GM21381 (cell line): Measurements from ENCODE around the gene LOXL4.

Source experiments
- ATAC-seq: cut with Tn5 transposase; IDR thresholded peaks from one replicate; pipeline ENCODE4 v1.9.1; 2021; ENCODE audit warnings: mild to moderate bottlenecking, moderate library complexity; ENCODE audit not compliant: unreplicated experiment

Gene LOXL4

DNA sequence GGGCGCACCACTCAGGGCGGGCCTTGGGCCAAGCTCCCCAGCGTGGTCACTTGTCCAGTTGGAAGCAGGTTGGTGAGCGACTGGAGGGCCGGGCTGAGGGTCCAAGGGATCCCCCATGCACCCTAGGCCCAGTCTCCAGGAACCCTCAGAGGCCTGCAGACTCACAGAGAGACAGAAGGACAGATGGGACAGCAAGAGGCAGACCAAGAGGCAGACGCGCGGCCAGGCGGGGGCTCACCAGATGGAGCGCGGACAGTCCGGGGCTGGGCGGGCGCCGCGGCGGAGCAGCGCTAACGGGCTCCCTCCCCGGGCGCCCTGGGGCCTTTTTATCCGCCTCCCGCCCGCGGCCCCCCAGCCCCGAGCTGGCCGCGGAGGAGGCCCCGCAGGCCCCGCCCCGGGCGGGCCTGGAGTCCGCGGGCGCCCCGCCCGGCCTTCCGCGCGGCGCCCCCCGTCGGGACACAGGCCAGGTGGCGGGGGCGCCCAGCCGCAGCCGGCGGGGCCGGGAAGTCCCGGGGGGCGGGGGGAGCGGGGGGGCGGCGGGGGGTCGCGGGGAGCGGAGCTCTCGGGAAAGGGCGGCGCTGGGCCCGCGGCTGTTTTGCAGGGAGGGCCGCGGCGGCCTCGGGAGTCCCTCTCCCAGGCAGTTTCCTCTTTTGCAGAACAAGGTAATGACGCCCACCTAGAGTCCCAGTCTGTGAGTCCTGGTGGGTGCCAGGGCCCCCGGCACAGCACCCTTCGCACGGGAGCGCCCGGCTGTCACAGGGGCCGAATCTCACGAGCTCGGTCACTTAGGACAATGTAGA, at the start of gene LOXL4:
Gene LOXL4 (minus strand): TSS at position 301 of the 800 bp plus-strand sequence. CDS start 5,175 bp downstream, outside the sequence.
- ATAC-seq: no peak

- ATAC-seq: no peak
Observed at GRCh38 chr10:98316661-98317060, 48.7 kb upstream of the LOXL4 start.

DNA sequence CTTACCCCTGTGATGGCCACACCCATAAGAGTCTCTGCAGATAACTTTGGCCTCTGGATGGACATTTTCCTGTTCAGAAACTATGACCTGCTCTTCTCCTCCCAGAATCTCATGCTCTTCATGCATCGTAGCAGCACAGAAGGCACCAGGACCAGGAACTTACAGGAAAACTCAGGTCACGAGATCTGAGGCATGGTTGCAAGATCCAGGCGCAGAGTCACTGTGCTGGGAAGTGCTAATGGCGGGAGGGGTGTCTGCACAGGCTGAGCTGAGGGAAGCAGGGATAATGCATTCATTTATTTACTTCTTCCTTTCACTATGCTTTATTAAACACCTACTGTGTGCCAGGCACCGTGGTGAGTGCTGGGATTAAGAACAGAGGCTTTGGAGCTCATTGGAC, 48.2 kb upstream of the LOXL4 start:
- no peak for ATAC-seq

- no peak for ATAC-seq
Observed at GRCh38 chr10:98314532-98315284, 46.7 kb upstream of the LOXL4 start.

DNA sequence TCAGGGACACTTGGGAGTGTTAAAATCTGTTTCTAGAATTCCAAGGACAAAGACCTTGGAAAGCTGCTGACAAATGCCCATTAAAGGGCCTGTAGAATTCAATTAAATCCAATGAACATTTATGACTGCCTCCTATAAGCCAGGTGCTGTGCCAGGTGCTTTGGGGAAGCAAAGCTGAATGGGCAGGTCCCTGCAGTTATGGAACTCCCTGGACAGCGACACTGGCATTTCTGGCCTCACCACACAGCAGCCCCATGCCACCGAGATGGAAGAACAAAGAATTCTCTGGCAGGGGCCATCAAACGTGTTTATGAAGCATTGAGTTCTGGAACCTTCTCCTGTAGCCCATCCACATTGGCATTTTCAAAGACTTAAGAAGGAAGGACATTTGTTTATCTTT, 45.6 kb upstream of the LOXL4 start:
- ATAC-seq: no peak

DNA sequence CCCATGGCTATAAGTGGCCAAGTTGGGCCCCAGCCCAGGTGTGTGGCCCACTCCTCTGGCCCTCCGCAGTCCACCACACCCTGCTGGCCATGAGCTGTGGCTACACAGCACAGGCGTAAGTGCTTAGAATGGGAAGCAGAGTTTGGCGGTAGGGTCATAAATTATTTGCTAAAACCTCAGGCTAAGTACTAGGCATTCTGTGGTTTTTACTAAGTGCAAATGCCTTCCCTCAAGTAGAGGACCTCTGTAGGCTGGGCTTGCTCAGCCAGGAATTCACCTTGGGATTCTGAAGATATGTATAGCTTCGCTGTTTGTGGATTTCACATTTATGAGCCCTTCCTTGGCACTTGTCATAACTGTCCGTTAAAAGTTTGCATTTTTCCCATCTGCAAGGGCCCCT, 44.8 kb upstream of the LOXL4 start:
- ATAC-seq: no peak

- no peak for ATAC-seq
Observed at GRCh38 chr10:98312349-98312748, 44.4 kb upstream of the LOXL4 start.

GRCh38 chr10:98310701-98311100, 42.7 kb upstream of the LOXL4 start:
- ATAC-seq: no peak

DNA sequence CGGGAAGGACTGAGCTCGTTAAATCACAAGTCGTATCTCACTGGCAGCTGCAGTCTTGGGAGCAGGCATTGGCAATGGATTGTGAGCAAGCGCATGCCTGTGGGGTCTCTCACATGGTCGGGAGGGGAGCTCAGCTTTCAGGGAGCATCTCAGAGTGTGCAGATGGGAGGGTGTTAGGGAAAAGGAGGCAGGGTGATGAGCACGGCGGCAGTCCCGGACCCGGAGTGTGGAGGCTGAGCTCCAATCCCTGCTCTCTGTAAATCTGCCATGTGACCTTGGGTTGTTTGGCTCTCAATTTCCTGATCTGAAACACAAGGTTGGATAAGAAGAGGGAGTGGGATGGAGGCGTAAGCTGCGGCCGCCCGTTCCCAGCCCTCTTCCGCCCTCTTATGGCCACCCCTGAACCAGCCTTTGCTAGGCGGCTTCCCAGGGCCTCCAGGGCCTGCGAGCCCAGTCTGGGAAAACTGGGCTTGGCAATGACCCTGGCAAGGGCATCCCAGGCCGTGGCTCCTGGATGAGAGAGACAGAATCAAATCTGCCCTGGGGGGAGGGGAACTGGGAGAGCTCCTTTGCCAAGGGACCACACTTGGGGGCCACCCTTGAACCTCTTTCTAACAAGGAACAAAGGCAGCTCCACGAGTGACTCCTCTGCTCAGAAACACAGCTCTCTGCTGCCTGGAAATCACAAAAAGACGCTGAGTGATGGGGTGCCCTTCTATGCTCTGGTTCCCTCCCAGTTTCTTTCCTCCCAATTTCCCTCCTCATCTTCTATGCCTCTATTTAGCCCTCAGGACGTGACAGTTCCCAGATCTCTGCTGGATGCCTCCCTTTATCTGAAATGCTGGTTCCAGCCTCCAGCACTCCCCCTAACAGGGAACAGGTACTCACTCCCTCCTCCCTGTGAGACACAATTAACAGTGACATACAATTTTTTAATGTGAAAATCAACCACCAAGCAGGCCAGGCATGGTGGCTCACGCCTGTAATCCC, 41.7 kb upstream of the LOXL4 start:
- no peak for ATAC-seq

GRCh38 chr10:98308669-98309365, 40.8 kb upstream of the LOXL4 start:
- ATAC-seq: no peak

DNA sequence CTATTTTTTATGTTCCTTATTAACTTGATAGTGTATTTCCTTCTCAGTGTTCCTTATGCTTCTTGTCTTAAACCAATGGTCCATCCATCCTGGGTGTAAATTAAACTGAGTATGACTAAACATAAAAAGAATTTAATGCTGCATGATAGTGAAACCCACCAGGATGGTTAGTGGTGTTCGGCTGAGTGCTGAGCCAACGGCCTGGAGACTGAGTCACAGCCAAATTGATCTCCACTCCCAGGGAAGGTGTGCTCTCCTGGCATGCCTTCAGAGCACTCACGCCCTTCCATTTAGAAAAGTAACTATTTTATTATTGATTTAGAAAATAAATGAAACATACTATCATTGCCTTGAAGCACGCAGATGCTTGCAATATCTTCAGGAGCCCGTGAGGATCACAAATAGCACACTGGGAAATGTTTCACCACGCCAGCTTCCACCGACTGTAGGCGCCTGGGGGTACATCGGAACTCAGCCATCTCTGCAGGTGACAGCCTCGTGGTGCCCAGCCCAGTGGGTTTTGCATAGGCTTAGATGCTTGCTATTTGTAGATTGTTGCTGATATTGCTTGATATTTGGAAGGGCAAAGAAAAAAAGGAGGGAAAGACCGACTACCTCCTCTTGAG, 40.0 kb upstream of the LOXL4 start:
- no peak for ATAC-seq

DNA sequence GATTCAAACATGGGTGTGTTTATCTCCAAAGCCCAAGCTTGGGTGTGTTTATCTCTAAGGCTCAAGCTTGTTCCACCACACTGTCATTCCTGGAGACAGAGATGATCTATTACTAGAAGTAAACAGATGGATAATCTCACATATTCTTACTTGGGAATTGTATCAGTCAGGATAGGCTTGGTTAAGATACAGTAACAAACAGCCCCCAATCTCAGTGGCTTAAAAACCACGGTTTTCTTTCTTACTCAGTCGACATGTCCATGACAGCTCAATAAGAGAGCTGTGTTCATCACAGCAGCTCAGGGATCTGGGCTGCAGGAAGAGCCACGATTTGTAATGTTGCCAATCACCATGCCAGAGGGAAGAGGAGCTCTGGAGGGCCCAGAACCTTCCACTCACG, 38.5 kb upstream of the LOXL4 start:
- no peak for ATAC-seq

DNA sequence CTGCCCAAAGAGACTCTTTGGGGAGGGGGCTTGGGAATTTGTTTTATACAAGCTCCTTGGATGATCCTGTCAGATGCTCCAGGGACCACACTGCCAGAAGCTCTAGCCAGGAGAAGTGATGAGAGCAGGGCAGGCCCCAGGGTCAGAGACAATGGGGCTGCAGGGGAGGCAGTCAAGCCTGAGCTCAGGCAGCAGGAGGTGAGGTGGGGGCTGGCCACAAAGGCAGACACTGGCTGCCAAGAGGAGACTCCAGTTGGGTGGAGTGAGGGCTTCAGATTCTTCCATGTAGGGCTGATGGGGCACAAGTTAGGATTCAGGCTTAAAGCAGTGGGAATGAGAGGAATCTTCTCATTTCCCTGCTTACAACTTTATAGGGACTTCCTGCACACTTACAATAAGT, 35.6 kb upstream of the LOXL4 start:
- no peak for ATAC-seq

GRCh38 chr10:98302741-98303365, 34.9 kb upstream of the LOXL4 start:
- ATAC-seq: no peak

DNA sequence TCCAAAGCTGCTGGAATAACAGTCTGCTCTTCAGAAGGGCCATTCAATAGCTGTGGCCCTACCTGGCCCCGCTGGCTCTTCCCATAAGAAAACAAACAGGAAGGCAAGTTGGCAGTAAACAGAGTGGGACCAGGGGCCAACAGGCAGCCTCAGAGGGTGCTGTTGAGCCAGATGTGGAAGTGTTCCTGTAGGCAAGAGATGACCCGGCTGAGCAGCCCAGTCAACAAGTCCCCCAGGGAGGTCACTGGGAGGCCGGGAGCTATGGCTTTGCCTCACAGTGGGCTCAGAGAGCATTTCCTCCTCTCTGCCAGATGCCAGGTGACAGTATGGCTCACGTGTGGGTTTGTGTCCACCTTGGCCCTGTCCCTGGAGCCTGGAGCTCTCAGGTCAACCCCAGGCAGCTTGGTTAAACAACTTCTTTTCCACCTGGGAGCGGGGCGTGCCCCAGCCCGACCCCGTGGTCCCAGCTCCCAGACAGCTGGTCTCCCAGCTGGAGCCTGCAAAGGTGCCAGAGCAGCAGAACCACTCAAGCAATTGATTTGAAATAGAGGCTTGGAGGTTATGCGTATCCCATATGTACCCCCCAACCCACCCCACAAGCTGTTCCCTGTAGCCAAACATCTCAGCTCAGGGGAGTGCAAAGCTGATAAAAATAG, 33.8 kb upstream of the LOXL4 start:
- no peak for ATAC-seq

DNA sequence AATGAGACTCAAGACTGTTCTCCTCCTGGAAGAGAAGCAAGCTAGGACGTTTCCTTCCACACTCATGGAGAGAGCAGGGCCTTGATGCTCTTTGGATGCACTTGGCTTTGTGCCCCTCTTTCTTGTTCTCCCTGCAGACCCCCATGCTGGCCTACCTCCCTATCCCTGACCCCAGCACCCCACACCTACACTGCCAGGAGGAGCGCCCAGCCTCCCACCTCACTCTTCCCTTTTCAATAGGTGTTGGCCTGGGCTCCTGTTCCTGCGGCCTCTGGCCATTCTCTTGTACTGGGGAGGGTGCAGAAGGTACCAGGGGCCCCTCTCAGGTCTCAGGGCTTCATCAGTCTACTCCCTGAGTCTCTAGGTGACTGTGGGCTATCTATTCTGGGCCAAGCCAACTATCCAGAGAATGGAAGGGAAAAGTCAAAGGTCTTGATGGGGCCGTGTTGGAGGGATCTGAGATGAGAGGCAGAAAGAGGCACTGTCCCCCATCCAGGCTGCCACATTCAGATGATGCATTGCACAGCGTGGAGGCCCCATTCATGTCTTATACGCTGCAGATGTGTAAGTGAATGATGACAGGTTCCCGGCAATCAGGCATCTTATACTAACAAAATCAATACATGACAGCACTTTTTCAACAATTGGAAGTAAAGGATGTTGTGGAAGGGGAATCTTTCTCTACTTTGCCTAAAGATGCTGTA, 32.7 kb upstream of the LOXL4 start:
- ATAC-seq: no peak

- no peak for ATAC-seq
Observed at GRCh38 chr10:98299341-98299740, 31.3 kb upstream of the LOXL4 start.

DNA sequence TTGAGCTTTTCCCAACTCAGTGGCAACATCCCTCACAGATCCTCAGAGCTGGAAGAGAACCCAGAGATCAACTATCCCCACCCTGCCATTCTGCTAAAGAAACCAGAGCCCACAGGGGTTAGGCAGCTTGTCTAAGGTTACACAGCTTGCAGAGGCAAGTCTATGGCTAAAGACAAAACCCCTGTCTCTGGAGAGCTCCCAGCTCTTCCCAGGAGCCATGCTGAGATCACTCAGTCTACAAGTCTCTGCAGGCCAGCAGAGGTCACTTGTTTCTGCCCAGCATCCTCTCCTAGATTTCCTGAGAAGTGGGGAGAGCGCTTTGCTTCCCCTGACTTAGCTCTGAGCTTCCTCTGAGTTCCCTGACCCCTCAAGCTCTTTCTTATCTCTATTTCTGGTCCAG, 28.5 kb upstream of the LOXL4 start:
- no peak for ATAC-seq
